Endodermal cell (in vitro differentiated cells): ENCODE data around the gene SCN8A. TPM values are rescaled to one million over a fixed set of nuclear protein-coding genes. Genes with fewer than 3 reads are reported as not detected.

ENCODE experiments used
- DNase-seq: peaks from one replicate; pipeline ENCODE4 v3.0.0-alpha.2; 2017
- H3K27ac ChIP-seq: 2 replicates; pipeline ENCODE4 v1.5.1; 2013; ENCODE audit warnings: mild to moderate bottlenecking, low read depth, low read length, moderate library complexity
- H3K27me3 ChIP-seq: 2 replicates; pipeline ENCODE4 v1.6.1; 2013; ENCODE audit warnings: mild to moderate bottlenecking, low read length, moderate library complexity; ENCODE audit not compliant: insufficient read depth, control insufficient read depth, poor library complexity, severe bottlenecking
- H3K36me3 ChIP-seq: 2 replicates; pipeline ENCODE4 v1.7.0; 2013; ENCODE audit warnings: mild to moderate bottlenecking, low read length, moderate library complexity; ENCODE audit not compliant: control insufficient read depth, insufficient read depth
- H3K4me1 ChIP-seq: one replicate; pipeline ENCODE4 v1.7.0; 2013; ENCODE audit warnings: low read length; ENCODE audit not compliant: control insufficient read depth, insufficient read depth
- H3K4me3 ChIP-seq: 2 replicates; pipeline ENCODE4 v1.5.1; 2013; ENCODE audit warnings: mild to moderate bottlenecking, low read length, moderate library complexity
- H3K9ac ChIP-seq: 2 replicates; pipeline ENCODE4 v1.6.1; 2013; ENCODE audit warnings: mild to moderate bottlenecking, low read length, moderate library complexity; ENCODE audit not compliant: poor library complexity, severe bottlenecking; ENCODE audit errors: extremely low read depth
- H3K9me3 ChIP-seq: 2 replicates; pipeline ENCODE4 v1.6.1; 2013; ENCODE audit warnings: mild to moderate bottlenecking, low read length, moderate library complexity; ENCODE audit not compliant: control insufficient read depth
- H3K27ac Mint-ChIP-seq: 2 replicates; pipeline ENCODE4 v1.8.0; 2020; ENCODE audit warnings: mixed read lengths
- H3K27me3 Mint-ChIP-seq: 2 replicates; pipeline ENCODE4 v1.8.0; 2021; ENCODE audit warnings: mild to moderate bottlenecking, mixed read lengths; ENCODE audit not compliant: insufficient read depth
- H3K36me3 Mint-ChIP-seq: 2 replicates; pipeline ENCODE4 v1.8.0; 2020; ENCODE audit warnings: low read depth, mixed read lengths
- H3K4me1 Mint-ChIP-seq: 2 replicates; pipeline ENCODE4 v1.8.0; 2020; ENCODE audit warnings: mixed read lengths
- H3K4me3 Mint-ChIP-seq: 2 replicates; pipeline ENCODE4 v1.8.0; 2020; ENCODE audit warnings: mild to moderate bottlenecking, moderate library complexity, mixed read lengths
- H3K9me3 Mint-ChIP-seq: 2 replicates; pipeline ENCODE4 v1.8.0; 2020; ENCODE audit warnings: mild to moderate bottlenecking, mixed read lengths
- CTCF ChIP-seq: fragments of 200-600 bp; sonication (generic); conservative IDR thresholded peaks from 2 replicates; pipeline ENCODE4 v1.5.0; 2021; ENCODE audit warnings: antibody characterized with exemption, mild to moderate bottlenecking
- WGBS, 2 experiments: methylation state at CpG; one replicate each; pipeline versions ENCODE4 v1.1.5 to v1.1.7; 2013; ENCODE audit warnings: missing lambda C conversion rate in 2 of 2, mixed read lengths in 1 of 2; ENCODE audit not compliant: insufficient coverage in 1 of 2, insufficient read length in 1 of 2; 5-methylcytosine and 5-hydroxymethylcytosine counted together
- total RNA-seq, 2 donors: library from RNA; stranded (reverse); fragmentation: NEBNext Ultra II Directional in 1 of 2; extraction: Animal tissue kit (Norgen Biotek cat#: 25700) in 1 of 2; gene quantifications; 2 replicates in 1 of 2; 3 replicates in 1 of 2; pipeline ENCODE4 v1.2.1, GENCODE V29; 2021

SCN8A gene
- total RNA-seq, 2 donors from 2014 or later, result 9.5 to 9.7 TPM

GRCh38 chr12:51678086-51678724 lies 87.2 kb downstream of the SCN8A start:
- Histone ChIP-seq H3K27me3 (no peaks in the 10 kb centered on the region), H3K4me1 (no peaks in the 10 kb centered on the region), H3K9ac (no peak overlapping the region), H3K27ac (no peak overlapping the region), H3K4me3 (no peak overlapping the region), H3K36me3 (no peaks in the 10 kb centered on the region), H3K9me3 (no peaks in the 10 kb centered on the region)
- Mint-ChIP-seq H3K9me3 (no peaks in the 10 kb centered on the region), H3K27ac (no peak overlapping the region), H3K4me1 (peaks cover 13% of the 10 kb centered on the region), H3K4me3 (no peak overlapping the region), H3K36me3 (no peaks in the 10 kb centered on the region), H3K27me3 (no peaks in the 10 kb centered on the region)
- TF ChIP-seq CTCF, result peak; percentile 87
- 60 to 75% methylated on average over 4 to 5 of the region's 5 CpGs for WGBS, 2 experiments
- DNase-seq, result peak; percentile 85

- H3K27ac Mint-ChIP-seq, result no peak overlapping the region
- H3K36me3 Mint-ChIP-seq, result no peaks in the 10 kb centered on the region
- H3K9me3 Mint-ChIP-seq, result no peaks in the 10 kb centered on the region
- H3K27me3 Mint-ChIP-seq, result no peaks in the 10 kb centered on the region
- TF ChIP-seq CTCF, result no peak
- H3K4me3 Mint-ChIP-seq, result no peak overlapping the region
- no peak for DNase-seq
- no peaks in the 10 kb centered on the region for H3K36me3 ChIP-seq
- no peaks in the 10 kb centered on the region for H3K27me3 ChIP-seq
- WGBS, 2 experiments, result 83 to 89% methylated on average over 2 of the region's 2 CpGs
- H3K9me3 ChIP-seq, result no peaks in the 10 kb centered on the region
- H3K9ac ChIP-seq, result no peak overlapping the region
- peaks cover 3% of the 10 kb centered on the region for H3K4me1 Mint-ChIP-seq
- no peaks in the 10 kb centered on the region for H3K4me1 ChIP-seq
- no peak overlapping the region for H3K4me3 ChIP-seq
- peak overlapping the region; percentile 76 for H3K27ac ChIP-seq
These were observed 91.9 kb downstream of the SCN8A start for GRCh38 chr12:51682981-51683380.

- Mint-ChIP-seq H3K27ac (no peak overlapping the region), H3K27me3 (no peaks in the 10 kb centered on the region), H3K4me3 (no peak overlapping the region), H3K4me1 (peaks cover 3% of the 10 kb centered on the region), H3K36me3 (no peaks in the 10 kb centered on the region), H3K9me3 (no peaks in the 10 kb centered on the region)
- Histone ChIP-seq H3K27me3 (no peaks in the 10 kb centered on the region), H3K9ac (no peak overlapping the region), H3K36me3 (no peaks in the 10 kb centered on the region), H3K4me1 (no peaks in the 10 kb centered on the region), H3K4me3 (no peak overlapping the region), H3K27ac (no peak overlapping the region), H3K9me3 (no peaks in the 10 kb centered on the region)
- WGBS, 2 experiments, result 90 to 94% methylated on average over 3 to 4 of the region's 4 CpGs
- DNase-seq, result no peak
- no peak for TF ChIP-seq CTCF
These were observed 92.8 kb downstream of the SCN8A start for GRCh38 chr12:51683763-51684357.
